Thyroid gland (tissue), 4 donors: Measurements from ENCODE around the gene AIPL1.

ENCODE experiments used
- CTCF ChIP-seq, 6 experiments: fragments of 200-600 bp in 3 of 6; fragments of 450-650 bp in 3 of 6; sonication (generic) in 3 of 6; IDR thresholded peaks; one replicate each; pipeline ENCODE4 v1.5.1; 2016 to 2019; ENCODE audit warnings: antibody characterized with exemption in 6 of 6, mild to moderate bottlenecking in 2 of 6, inconsistent platforms in 1 of 6, moderate library complexity in 1 of 6
- POLR2A ChIP-seq, 2 donors: fragments of 450-650 bp; IDR thresholded peaks; one replicate each; pipeline ENCODE4 v1.6.1; 2017; ENCODE audit warnings: antibody characterized with exemption in 2 of 2, mild to moderate bottlenecking in 2 of 2, moderate library complexity in 1 of 2

GRCh38 chr17:6483507-6483906, 48.6 kb upstream of the AIPL1 start:
- TF ChIP-seq CTCF (IDR thresholded peaks at IDR 0.05) (no peak), POLR2A (IDR thresholded peaks at IDR 0.05) (no peak)
